ENCODE measurements around the gene RAB44. TPM values are rescaled to one million over a fixed set of nuclear protein-coding genes. Genes with fewer than 3 reads are reported as not detected.

RAB44 gene
- total and polyA plus RNA-seq, 2 of the 13 experiments (the other 11 are each of a cell fraction or from before 2014, with no cell fraction given) = not detected

DNA sequence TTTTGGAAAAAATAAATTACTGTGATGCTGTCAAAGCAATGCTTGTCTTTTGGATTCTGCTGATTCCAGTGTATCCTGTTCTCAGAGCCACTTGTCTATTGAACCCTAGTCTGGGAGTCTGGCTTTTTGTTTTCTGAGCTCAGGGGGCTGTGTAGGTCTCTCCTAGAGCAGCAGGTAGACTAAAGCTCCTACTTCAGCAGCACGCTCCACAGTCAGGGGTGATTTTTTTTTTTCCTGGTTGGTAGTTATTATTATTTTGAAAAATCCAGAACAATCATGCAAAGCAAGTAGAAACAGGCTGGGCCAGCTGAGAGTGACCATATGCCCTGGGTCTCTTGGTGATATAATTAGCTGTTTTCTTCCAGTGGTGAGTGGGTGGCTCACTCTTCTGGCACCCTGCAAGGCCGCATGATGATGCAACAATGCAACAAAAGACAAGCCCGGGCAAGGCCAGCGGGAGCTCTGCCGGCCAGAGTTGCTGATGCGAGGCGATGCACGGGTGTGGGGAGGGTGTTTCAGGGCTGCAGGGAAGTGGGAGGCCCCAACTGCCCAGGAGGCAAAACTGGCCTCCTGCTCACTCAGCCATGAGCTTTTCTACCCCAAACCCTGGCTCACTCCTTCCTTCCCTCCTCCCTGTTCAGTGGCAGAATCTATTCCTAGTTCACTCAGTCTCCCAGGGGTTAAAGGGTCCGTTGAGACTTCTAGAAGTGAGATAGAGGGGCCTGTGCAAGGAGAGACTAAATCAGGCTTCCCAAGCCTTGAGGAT is 30.6 kb upstream of the RAB44 start (continued):
- TF ChIP-seq, protein P1, sequence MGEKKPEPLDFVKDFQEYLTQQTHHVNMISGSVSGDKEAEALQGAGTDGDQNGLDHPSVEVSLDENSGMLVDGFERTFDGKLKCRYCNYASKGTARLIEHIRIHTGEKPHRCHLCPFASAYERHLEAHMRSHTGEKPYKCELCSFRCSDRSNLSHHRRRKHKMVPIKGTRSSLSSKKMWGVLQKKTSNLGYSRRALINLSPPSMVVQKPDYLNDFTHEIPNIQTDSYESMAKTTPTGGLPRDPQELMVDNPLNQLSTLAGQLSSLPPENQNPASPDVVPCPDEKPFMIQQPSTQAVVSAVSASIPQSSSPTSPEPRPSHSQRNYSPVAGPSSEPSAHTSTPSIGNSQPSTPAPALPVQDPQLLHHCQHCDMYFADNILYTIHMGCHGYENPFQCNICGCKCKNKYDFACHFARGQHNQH (CRISPR knock-in tag; IDR thresholded peaks at IDR 0.05) = peak; percentile 95
- TF ChIP-seq ZNF142 (CRISPR knock-in tag; IDR thresholded peaks at IDR 0.05) (0 out of 2 replicates have a peak, but pooled peaks have one; percentile 73), PRMT3 (CRISPR knock-in tag; IDR thresholded peaks at IDR 0.05; ENCODE audit: borderline replicate concordance, low read depth) (no peak), ZSCAN22 (CRISPR knock-in tag; IDR thresholded peaks at IDR 0.05) (no peak), HMG20B (CRISPR knock-in tag; conservative IDR thresholded peaks at IDR 0.05) (peak; percentile 86), ZC3H4 (CRISPR knock-in tag; IDR thresholded peaks at IDR 0.05; ENCODE audit: borderline replicate concordance) (no peak), ZNF281 (CRISPR knock-in tag; IDR thresholded peaks at IDR 0.05; ENCODE audit: borderline replicate concordance) (peak; percentile 66; the same call in 1 of the 2 replicates), HDAC1 (CRISPR knock-in tag; IDR thresholded peaks at IDR 0.05) (peak; percentile 97), ZFP36L2 (CRISPR knock-in tag; IDR thresholded peaks at IDR 0.05) (no peak), TSC22D2 (CRISPR knock-in tag; IDR thresholded peaks at IDR 0.05; ENCODE audit: borderline replicate concordance) (peak; percentile 90; the same call in 1 of the 2 replicates), HNRNPLL (IDR thresholded peaks at IDR 0.05; ENCODE audit: low read depth, low read length, poor library complexity, severe bottlenecking) (peak; percentile 33), ZNF788 (CRISPR knock-in tag; IDR thresholded peaks at IDR 0.05; ENCODE audit: borderline replicate concordance) (peak; percentile 92), ZSCAN5A (CRISPR knock-in tag; IDR thresholded peaks at IDR 0.05; ENCODE audit: borderline replicate concordance) (no peak), ZNF777 (CRISPR knock-in tag; IDR thresholded peaks at IDR 0.05) (peak; percentile 68; the same call in 1 of the 2 replicates), MTF2 (CRISPR knock-in tag; IDR thresholded peaks at IDR 0.05; ENCODE audit: borderline replicate concordance) (0 out of 2 replicates have a peak, but pooled peaks have one; percentile 64), ZNF850 (CRISPR knock-in tag; conservative IDR thresholded peaks at IDR 0.05) (no peak), ZFP62 (CRISPR knock-in tag; IDR thresholded peaks at IDR 0.05) (no peak)
